ENCODE results near the gene RPS6KL1.
A peak's percentile ranks its signal among the peaks of the same experiment; 100 is the strongest.

The RPS6KL1 gene

DNA sequence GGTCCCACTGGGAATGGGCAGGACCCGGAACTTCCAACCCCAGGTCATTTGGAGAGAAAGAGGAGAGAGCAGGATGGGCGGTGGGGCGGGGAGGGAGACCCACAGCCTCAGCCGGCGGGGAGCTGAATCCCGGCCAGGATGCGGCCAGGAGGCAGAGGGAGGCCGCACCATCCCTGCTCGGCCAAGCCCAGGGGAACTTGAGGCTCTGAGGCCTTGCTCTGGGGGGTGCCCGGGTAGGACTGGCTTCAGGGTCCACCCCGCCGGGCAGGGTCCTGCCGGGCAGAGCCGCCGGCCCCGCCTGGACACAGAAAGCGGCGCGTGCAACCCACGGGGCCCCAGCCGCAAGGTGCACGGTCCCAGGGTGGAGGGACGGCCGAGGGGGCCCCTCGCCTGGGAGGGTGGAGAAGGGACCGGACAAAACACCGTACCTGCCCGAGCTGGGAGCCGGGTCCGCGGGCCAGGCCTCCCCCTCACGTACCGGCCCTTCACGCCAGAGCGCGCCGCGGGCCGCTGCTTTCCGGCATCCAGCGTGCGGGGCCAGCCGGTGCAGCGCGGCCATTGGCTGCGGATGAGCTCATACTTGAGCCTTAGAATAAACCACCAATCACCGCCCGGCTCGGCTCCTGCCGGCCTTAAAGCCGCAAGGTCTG lies at the start of gene RPS6KL1:
Gene RPS6KL1 (minus strand): TSS at position 509 of the 650 bp plus-strand sequence. CDS start 1,719 bp downstream, outside the sequence.
- DNase-seq, result peak; percentile 80

- DNase-seq, result peak; percentile 71
These were observed 45.8 kb upstream of the RPS6KL1 start for GRCh38 chr14:74968811-74969210.

DNA sequence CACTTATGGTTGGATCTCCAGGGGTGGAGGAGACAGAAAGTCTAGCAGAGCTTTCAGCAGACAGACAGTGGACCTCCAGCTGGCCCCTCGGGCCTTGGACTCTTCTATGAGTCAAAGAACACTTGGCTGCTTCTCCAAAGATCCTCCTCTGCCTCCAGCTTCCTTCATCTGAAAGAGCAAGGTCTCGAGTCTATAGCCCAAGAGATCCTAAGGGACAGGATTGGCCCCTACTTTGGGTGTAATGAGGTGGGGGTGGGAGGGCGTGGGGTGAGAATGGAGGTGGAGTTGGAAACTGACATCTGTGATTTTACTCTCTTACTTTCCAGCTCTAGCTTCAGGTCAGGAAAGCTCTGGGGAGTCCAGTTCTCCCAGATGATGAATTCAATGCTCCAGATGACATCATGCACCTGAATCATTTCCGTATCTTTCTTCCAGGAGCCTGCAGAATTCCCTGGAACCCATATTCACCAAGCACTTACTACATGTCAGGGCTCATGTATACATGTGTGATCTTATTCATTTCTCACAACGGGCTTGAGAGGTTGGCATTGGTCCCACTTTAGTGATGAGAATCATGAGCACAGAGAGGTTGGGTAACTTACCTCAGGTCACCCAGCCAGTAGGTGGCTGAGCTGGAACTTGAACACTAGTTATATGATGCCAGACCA lies 42.6 kb upstream of the RPS6KL1 start:
- DNase-seq, result no peak

GRCh38 chr14:74964787-74965485 lies 41.9 kb upstream of the RPS6KL1 start:
- DNase-seq, result no peak

GRCh38 chr14:74963705-74964271 lies 40.7 kb upstream of the RPS6KL1 start:
- peak; percentile 33 for DNase-seq

GRCh38 chr14:74963178-74963704 lies 40.2 kb upstream of the RPS6KL1 start:
- DNase-seq, result no peak

GRCh38 chr14:74962493-74962892 lies 39.4 kb upstream of the RPS6KL1 start:
- DNase-seq, result no peak

DNA sequence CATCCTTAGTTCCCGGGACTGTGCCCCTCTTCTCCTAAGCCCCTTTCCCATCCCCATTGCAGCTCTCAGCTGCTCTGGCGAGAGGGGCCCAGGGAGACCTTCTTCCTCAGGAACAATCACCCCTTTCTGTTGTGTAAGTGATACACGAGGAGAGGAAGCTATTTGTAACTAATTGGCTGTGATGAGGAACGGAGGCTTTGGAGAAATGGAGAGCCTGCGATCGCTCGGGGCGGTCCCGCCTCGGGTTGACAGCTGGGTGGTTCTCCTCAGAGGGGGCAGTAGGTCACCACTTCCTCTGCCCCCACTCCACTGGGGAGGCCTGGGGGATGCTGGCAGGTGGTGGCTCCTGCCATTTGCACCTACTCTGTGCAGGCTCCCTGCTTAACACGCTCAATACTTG lies 39.0 kb upstream of the RPS6KL1 start:
- no peak for DNase-seq

GRCh38 chr14:74961238-74961911 lies 38.3 kb upstream of the RPS6KL1 start:
- DNase-seq, result no peak

- DNase-seq, result no peak
These were observed 37.7 kb upstream of the RPS6KL1 start for GRCh38 chr14:74960736-74961135.

DNA sequence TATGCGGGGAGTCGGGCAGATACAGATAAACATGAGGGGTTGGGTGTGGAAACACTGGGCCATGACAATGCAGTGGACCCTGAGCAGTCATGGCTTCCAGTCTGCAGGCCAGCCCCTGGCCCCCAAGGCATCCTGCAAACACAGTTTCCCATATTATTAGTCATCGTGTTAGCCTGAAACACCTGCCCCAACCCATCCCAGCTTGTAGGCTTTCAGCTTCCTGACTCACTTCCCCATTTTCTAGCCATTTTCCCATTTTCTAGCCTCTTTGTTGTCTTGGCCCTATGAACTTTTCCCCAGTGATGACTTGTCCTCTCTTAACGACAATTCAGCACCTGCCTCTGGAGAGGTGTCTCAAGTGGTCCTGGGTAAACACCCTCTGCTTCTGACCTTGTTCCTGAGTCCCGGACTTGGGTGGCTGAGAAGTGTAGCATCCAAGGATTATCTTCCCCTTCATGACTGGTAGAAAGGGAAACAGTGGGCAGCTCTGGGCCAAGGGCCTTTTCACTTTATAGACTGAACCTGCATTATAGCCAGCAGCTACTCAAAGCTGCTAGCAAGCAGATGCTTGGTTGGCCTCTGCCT lies 36.6 kb upstream of the RPS6KL1 start:
- no peak for DNase-seq

DNA sequence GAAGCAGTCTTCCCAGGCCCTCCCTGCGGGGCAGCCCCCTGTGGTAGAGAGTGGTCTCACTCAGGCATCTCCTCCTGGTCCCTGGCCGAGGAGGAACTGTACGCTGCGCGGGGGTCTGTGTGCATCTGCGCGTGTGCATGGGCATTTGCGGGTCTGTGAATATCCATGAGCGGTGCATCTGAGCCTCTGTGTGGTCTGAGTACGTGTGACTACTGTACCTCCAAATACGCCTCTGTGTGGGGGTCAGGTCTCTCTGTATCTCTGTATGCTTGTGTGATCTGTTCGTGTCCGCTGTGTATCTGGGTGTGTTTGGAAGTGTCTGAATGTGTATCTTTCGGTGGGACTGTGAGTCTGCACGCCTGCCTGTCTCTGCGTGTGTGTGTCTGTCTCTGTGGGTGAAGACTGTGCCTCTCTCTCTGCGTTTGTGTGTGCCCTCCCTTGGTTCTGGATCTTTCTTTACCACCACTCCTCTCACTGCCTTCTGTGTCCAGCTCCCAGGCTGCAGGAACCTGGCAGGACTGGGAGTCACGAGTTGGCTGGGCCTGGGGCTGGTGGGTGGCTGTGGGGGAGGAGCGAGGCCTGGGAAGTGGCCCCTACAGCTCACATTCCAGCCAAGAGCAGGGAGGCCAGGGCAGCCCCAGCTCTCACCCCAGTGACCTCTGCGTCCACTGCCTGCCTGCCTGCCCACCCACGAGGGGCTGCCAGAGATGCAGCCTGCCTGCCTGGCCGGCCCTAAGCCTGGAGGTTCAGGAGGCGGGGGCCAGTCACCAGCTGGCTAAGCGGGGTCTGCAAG lies 33.4 kb upstream of the RPS6KL1 start:
- DNase-seq, result no peak

- DNase-seq, result no peak
These were observed 32.9 kb upstream of the RPS6KL1 start for GRCh38 chr14:74956027-74956279.

DNA sequence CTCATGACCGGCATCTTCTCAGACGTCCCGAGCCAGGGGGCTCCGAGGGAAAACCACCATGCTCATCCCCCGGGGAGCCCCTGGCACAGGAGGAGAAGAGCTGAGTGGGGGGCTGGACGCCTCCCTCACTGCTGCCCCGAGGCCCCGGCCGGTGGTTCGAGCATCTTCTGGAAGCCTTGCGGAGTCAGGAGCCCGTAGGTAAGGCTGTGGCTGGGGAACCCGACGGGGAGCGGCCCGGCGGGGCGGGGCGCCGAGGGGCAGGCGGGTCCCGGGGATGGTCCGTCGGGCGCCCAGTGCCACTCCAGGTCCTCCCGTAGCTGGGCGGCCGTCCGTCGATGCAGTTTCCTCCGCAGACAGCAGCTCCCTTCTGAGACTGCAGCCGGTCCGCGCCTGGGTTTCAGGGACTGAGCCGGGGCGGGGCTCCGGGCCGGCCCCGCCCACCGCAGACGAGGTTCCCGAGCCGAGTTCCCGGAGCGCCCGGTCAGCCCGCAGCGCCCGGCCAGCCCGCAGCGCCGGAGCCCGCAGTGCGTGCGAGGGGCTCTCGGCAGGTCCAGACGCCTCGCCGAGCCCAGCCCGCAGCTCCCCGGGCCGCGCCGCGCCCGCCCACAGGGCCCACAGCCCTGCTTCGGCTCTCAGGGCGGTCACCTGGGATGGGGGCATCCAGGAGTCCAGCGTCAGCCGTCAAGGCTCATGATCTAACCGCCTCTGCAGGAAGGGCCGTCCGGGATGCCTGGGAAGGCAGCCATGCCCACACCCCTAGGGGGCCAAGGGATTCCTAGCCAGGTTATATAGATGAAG lies 32.4 kb upstream of the RPS6KL1 start, which contains the start of gene PGF:
Gene PGF (minus strand): TSS at position 369 of the 798 bp plus-strand sequence. CDS start 355 bp downstream, at position 14.
- DNase-seq, result no peak

- DNase-seq, result no peak
These were observed 31.8 kb upstream of the RPS6KL1 start for GRCh38 chr14:74954947-74955228.

GRCh38 chr14:74954232-74954946 lies 31.3 kb upstream of the RPS6KL1 start:
- DNase-seq, result peak; percentile 51

GRCh38 chr14:74953686-74954085 lies 30.6 kb upstream of the RPS6KL1 start:
- no peak for DNase-seq

GRCh38 chr14:74952697-74953484 lies 29.8 kb upstream of the RPS6KL1 start:
- peak; percentile 92 for DNase-seq

DNA sequence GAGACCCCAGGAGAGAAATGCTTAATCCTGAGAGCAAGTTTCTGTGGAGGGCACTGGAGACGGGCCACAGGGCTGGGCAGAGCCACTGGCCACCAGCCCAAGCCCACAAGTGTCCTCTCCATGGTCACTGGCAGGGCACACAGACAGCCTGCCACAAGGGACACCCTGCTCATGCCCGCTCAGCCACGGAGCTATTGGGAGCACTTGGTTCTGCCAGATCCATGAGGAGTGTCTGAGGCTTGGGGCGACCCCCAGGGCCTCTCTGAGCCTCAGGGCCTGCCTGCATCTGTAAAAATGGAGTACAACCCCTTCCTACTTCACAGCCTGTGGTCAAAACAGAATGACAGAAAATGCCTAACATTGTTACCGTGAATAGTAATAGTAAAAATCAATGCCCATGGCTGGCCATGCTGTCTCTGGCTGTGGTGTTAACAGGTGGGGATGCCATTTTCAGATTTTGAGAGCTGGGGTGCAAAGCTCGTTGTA lies 29.2 kb upstream of the RPS6KL1 start:
- no peak for DNase-seq
